Fibroblast of peridontal ligament (primary cell): ENCODE data around the gene EPHB2.

Experiments used
- DNase-seq: peaks from one replicate; pipeline ENCODE4 v3.0.0-alpha.2; 2010; ENCODE audit errors: extremely low read depth

Gene EPHB2

GRCh38 chr1:22857661-22858060 is 147.0 kb downstream of the EPHB2 start:
- no peak for DNase-seq

DNA sequence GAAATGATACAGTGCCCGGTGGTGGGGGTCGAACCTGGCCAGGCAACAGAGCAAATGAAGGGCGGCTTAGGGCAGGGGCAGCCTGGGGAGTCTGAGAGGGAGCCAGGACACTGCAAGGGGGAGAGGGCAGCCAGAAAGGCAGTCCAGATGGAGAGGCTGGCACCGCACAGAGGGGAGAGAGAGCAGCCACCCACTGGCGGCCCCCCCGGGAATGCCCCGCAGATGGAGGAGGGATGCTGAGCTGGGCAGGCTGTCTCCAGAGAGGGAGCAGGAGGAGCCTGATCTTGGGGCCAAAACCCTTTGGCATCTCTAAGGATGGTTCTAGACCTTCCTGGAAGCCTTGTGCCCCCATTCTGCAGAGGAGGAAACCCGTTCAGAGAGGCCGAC is 149.8 kb downstream of the EPHB2 start:
- DNase-seq: no peak

DNA sequence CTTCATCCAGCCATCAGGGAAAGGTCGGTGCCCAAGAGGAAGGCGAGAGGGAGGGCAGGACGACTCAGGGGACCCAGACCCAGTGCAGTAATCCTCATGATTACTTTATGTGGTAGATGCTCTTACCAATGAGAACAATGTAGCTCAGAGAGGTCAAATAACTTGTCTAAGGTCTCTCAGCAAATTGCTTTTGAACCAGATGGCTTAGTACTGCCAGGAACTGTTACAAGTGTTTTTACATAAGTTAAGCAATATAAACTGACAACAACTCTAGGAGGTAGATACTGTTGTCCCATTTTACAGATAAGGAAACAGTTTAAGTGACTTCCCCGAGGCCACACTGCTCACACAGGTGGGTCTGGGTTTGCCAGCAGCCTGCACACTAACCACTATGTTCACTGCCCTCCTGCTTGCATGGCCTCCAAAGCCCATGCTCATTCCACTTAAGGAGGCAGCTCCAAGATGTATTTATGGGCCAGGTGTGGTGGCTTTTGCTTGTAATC is 150.3 kb downstream of the EPHB2 start:
- DNase-seq: no peak

DNA sequence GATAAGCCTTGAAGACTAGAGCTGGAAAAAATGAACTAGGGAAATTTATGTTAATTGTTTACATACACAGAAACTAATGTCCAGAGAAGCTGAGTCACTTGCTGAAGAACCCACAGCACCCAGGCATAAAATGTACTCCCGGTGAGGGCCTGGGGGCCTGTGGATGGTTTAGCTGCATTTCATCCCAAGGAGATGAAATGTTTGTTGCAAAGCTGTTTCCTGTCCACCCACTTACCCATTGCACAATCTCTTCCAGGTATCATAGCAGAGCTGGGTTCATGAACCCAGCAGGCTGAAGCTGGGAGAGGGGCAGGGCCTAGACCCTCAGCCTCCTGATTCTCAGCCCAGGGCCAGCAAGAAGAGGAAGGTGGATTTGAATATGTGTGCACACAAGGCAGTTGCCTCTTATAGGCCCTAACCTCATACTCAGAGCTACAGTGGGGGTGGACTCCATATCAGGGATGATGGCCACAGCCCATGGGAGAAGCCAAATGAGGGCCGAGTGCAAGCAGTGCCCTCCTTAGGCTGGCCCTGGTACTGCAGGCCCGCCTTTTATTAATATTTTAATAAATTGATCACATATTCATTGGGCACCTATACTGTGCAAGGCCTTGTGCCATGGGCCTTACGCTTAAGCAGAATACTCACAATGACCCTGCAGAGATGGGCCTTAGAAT is 151.3 kb downstream of the EPHB2 start:
- peak; percentile 55 for DNase-seq

- DNase-seq: no peak
These were observed 152.1 kb downstream of the EPHB2 start for GRCh38 chr1:22862752-22863151.

- DNase-seq: no peak
These were observed 153.1 kb downstream of the EPHB2 start for GRCh38 chr1:22863766-22864165.

GRCh38 chr1:22864886-22865285 is 154.2 kb downstream of the EPHB2 start:
- no peak for DNase-seq

DNA sequence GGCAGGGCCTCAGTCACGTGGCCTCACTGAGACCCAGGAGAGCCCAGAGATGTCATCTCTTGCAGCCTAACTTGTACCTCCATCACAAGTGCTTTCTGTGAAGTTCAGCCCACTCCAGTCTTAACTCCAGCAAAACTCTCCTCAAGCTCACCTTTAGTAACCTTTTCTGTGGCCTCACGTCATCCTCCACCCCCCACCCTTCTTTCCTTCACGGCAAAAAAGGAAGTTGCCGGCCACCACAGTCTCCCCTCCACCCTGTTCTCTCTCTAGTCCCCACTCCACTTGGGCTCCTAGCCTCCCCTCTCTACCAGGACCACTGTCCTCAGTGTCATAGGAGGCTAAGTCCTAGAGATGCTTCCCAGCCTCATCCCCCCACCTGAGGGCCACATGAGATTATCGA is 155.1 kb downstream of the EPHB2 start:
- DNase-seq: no peak

GRCh38 chr1:22866868-22867267 is 156.2 kb downstream of the EPHB2 start:
- DNase-seq: no peak

DNA sequence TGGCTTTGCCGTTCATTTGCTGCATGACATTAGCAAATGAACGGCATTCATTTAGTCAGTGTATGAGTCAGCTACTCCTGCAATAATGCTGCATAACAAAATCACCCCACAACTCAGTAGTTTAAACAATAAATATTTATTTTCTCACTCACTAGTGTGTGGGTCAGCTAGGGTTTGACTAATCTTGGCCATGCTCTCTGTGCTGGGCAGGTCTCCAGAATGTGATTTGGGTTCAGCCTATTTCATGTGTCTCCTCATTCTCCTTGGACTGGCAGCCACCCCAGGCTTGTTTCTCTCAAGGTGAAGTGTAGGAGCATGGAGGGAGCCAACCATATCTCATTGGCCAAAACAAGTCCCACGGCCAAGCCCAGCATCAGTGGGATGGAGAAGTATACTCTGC is 157.7 kb downstream of the EPHB2 start:
- peak; percentile 36 for DNase-seq

DNA sequence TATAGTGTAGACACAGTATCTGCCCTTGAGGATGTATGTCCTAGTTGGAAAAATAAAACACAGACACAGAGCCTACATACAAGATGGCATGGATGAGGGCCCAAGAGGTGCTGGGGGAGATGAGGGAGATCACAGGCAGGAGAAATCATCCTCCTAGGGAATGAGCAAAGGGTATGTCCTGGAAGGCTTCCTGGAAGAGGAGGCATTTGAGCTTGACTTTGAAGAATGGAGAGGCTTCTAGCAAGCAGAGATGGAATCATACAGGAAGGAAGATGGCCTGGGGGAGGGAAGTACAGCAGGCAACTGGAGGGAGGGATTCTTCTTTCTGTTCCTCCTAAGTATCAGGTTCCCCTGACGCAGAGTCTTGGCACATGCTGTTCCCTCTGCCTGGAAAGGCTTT is 158.7 kb downstream of the EPHB2 start:
- no peak for DNase-seq

GRCh38 chr1:22870201-22870871 is 159.7 kb downstream of the EPHB2 start:
- no peak for DNase-seq

- no peak for DNase-seq
These were observed 162.5 kb downstream of the EPHB2 start for GRCh38 chr1:22872981-22873664.

DNA sequence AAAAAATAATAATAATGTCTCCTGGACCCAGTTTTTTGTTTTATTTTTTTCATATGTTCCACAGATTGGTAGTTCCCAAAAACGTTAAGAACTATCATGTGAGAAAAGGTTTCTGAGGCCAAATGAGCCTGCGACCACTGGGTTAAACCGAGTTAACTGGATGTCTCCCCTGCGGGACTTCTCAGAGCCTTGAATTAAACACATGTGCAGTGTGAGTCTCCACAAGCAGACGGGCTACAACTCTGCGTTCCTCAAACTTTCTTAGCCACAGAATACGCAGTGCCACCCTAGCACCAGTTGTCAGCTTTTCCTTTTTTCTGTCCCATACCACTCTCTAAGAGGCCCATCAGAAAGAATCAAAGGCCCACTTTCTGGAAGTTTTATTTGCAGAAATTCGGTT is 164.1 kb downstream of the EPHB2 start:
- no peak for DNase-seq

GRCh38 chr1:22875241-22875640 is 164.6 kb downstream of the EPHB2 start:
- no peak for DNase-seq

DNA sequence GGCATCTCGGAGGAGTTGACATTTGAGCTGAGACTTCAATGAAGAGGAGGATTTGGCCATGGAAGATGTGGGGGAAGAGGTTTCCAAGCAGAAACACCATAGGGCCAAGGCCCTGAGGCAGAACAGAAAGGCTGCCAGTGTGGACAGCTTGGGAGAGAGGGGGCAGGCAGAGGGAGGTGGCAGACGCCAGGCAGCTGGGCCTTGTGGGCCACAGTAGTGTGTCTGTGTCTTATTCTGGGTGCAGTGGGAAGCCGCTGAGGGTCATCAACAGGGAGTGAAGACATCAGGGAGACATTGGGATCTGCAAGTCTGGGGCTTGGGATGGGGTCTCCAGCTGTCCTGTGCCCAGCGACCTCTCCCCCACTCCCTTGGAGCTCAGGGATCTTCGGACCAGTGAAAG is 165.2 kb downstream of the EPHB2 start:
- DNase-seq: no peak

GRCh38 chr1:22876359-22877111 is 165.9 kb downstream of the EPHB2 start:
- DNase-seq: peak; percentile 33

GRCh38 chr1:22877112-22877915 is 166.7 kb downstream of the EPHB2 start:
- DNase-seq: no peak

- DNase-seq: no peak
These were observed 167.3 kb downstream of the EPHB2 start for GRCh38 chr1:22877980-22878379.

GRCh38 chr1:22878626-22879025 is 168.0 kb downstream of the EPHB2 start:
- DNase-seq: no peak

DNA sequence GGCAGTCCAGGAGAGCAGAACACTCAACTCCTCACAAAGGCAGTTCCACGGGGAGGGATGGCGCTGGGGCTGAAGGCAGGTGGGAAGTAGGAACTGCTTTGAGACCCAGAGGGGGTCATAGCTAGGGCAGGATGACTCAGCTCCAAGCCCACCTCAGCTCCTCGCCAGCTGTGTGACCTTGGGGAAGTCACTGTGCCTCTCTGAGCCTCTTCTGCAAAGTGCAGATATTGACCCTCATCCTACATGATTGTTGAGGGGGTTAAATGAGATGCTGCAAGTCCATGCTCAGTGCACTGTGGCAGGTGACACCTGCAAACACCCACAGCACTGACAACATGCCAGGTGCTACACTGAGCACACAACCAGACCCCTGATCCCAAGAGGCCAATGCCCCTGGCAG is 168.8 kb downstream of the EPHB2 start:
- DNase-seq: no peak
